ENCODE measurements around the gene POR.
A peak's percentile ranks its signal among the peaks of the same experiment; 100 is the strongest.

Gene POR

GRCh38 chr7:75916685-75917634, 2.0 kb downstream of the POR start:
- no peak for DNase-seq (ENCODE audit: low spot score)

GRCh38 chr7:75920431-75921161, 5.6 kb downstream of the POR start:
- no peak for DNase-seq (ENCODE audit: low spot score)

GRCh38 chr7:75921479-75921878, 6.5 kb downstream of the POR start:
- DNase-seq (ENCODE audit: low spot score): no peak

- no peak for DNase-seq (ENCODE audit: low spot score)
Observed at GRCh38 chr7:75922966-75923603, 8.1 kb downstream of the POR start.

- DNase-seq (ENCODE audit: low spot score): no peak
Observed at GRCh38 chr7:75924256-75924655, 9.3 kb downstream of the POR start.

GRCh38 chr7:75924889-75925288, 9.9 kb downstream of the POR start:
- DNase-seq (ENCODE audit: low spot score): no peak

GRCh38 chr7:75925717-75926435, 10.9 kb downstream of the POR start:
- peak; percentile 41 for DNase-seq (ENCODE audit: low spot score)

- no peak for DNase-seq (ENCODE audit: low spot score)
Observed at GRCh38 chr7:75928568-75928914, 13.6 kb downstream of the POR start.

GRCh38 chr7:75931680-75932079, 16.7 kb downstream of the POR start:
- DNase-seq (ENCODE audit: low spot score): peak; percentile 94

- no peak for DNase-seq (ENCODE audit: low spot score)
Observed at GRCh38 chr7:75937958-75938786, 23.2 kb downstream of the POR start.

GRCh38 chr7:75938921-75939320, 24.0 kb downstream of the POR start:
- no peak for DNase-seq (ENCODE audit: low spot score)

- no peak for DNase-seq (ENCODE audit: low spot score)
Observed at GRCh38 chr7:75943864-75944263, 28.9 kb downstream of the POR start.

- no peak for DNase-seq (ENCODE audit: low spot score)
Observed at GRCh38 chr7:75944507-75944906, 29.6 kb downstream of the POR start.

GRCh38 chr7:75945297-75946168, 30.6 kb downstream of the POR start:
- DNase-seq (ENCODE audit: low spot score): no peak

GRCh38 chr7:75946207-75946855, 31.4 kb downstream of the POR start:
- no peak for DNase-seq (ENCODE audit: low spot score)

- DNase-seq (ENCODE audit: low spot score): no peak
Observed at GRCh38 chr7:75948179-75948578, 33.2 kb downstream of the POR start.

GRCh38 chr7:75950111-75950681, 35.2 kb downstream of the POR start:
- DNase-seq (ENCODE audit: low spot score): no peak

GRCh38 chr7:75951506-75951905, 36.6 kb downstream of the POR start:
- no peak for DNase-seq (ENCODE audit: low spot score)

GRCh38 chr7:75953431-75953830, 38.5 kb downstream of the POR start:
- no peak for DNase-seq (ENCODE audit: low spot score)
